ENCODE data around the gene DLX1.

DNA sequence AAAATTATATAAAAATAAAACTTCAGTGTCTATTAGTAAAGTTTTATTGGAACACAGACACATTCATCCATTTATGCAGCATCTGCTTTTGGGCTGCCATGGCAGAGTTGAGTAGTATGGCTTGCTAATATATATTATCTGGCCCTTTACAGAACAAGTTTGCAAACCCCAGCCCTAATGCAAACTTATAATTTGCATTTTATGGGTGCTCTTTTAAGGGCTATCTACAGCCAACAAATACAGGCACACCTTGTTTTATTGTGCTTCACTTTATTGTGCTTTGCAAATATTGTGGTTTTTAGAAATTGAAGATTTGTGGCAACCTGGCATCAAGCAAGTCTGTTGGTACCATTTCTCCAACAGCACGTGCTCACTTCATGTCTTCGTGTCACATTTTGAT lies 52.6 kb downstream of the DLX1 start:
- TF ChIP-seq POLR2A (IDR thresholded peaks at IDR 0.05; ENCODE audit: low read depth, low read length): no peak
- no peak for TF ChIP-seq POLR2AphosphoS5 (IDR thresholded peaks at IDR 0.05; ENCODE audit: low read depth, low read length)
- TF ChIP-seq PAX5 (IDR thresholded peaks at IDR 0.05; ENCODE audit: insufficient read depth, low read length, severe bottlenecking): no peak
- no peak for TF ChIP-seq TAF1 (IDR thresholded peaks at IDR 0.05; ENCODE audit: low read depth, low read length)
- no peak for TF ChIP-seq SPI1 (IDR thresholded peaks at IDR 0.05; ENCODE audit: low read depth, low read length)
